ENCODE data around the gene KRT2. TPM values are rescaled to one million over a fixed set of nuclear protein-coding genes. Genes with fewer than 3 reads are reported as not detected.

The KRT2 gene
- total and polyA plus RNA-seq, 2 of the 8 experiments (the other 6 are each of a cell fraction or from before 2014, with no cell fraction given) = not detected

DNA sequence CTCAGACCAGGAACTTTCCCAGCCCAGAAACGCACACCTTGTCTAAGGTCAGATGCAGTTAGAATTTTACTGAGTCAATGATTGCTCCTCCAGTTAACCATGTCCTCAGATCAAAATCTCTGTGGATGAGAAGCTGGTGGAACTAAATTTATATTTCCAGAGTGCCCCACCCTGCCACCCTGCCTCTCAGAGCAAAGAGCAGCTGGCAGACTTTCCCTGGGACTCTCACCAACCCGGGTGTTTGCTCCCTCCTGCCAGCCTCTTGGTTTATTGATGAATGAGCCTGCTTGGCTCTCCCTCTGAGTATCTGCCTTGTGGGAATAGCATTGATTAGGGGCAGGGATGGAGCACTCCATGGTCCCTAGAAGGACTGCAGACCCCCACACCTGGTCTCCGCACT is 34.1 kb upstream of the KRT2 start:
- no peak overlapping the region for H3K56ac ChIP-seq (replicated peaks; ENCODE audit: insufficient read length, low read depth, low read length)
- no peak for DNase-seq (ENCODE audit: low read depth in 1 of 2, low spot score in 2 of 2)
- H2BK5ac ChIP-seq (ENCODE audit: low read depth, low read length) = no peak overlapping the region
- H4K5ac ChIP-seq (ENCODE audit: insufficient read length, low read depth, low read length) = no peak overlapping the region
- no peaks in the 10 kb centered on the region for H3K79me2 ChIP-seq (ENCODE audit: control insufficient read depth in 1 of 2, insufficient read depth in 2 of 2, low read length in 2 of 2)
- H3K14ac ChIP-seq (ENCODE audit: insufficient read length) = no peak overlapping the region
- H3K36me3 ChIP-seq (ENCODE audit: control insufficient read depth in 2 of 4, insufficient read depth in 4 of 4, low read length in 3 of 4) = no peaks in the 10 kb centered on the region
- no peak overlapping the region for H3K23ac ChIP-seq (ENCODE audit: insufficient read length)
- no peak overlapping the region for H3K27ac ChIP-seq (ENCODE audit: low read depth, low read length)
- H3K4me1 ChIP-seq (replicated peaks in 1 of 4; ENCODE audit: control insufficient read depth in 3 of 4, insufficient read depth in 4 of 4, low read length in 3 of 4) = peaks cover 0 to 7% (median 3%) of the 10 kb centered on the region in 4 experiments; a peak in 2 of 7 replicates
- no peak overlapping the region for H3K4me3 ChIP-seq (ENCODE audit: extremely low read depth in 1 of 4, insufficient read depth in 2 of 4, low read depth in 3 of 4, low read length in 4 of 4)
- H3K18ac ChIP-seq (ENCODE audit: extremely low read depth, low read length) = no peak overlapping the region
- H2BK12ac ChIP-seq (ENCODE audit: low read depth, low read length) = no peak overlapping the region
- H3K23me2 ChIP-seq (ENCODE audit: low read depth, low read length) = peaks cover 3% of the 10 kb centered on the region; the same call in 1 of the 2 replicates
- H2AFZ ChIP-seq (ENCODE audit: low read length) = no peak overlapping the region
- H3K4ac ChIP-seq (replicated peaks; ENCODE audit: insufficient read length, low read depth, low read length) = no peak overlapping the region
- no peaks in the 10 kb centered on the region; the same call in 1 of the 2 replicates for H3K79me1 ChIP-seq (ENCODE audit: low read depth, low read length)
- H4K91ac ChIP-seq (replicated peaks; ENCODE audit: insufficient read length, low read length) = no peak overlapping the region
- no peak for FAIRE-seq
- H2AK5ac ChIP-seq (ENCODE audit: low read depth, low read length) = no peak overlapping the region
- 83% methylated on average over 3 of the region's 3 CpGs; no CpG with 5 or more reads in 1 of the 2 experiments for WGBS, 2 experiments (ENCODE audit: extremely low coverage in 1 of 2, insufficient coverage in 1 of 2, insufficient read length in 1 of 2, insufficient replicate concordance in 2 of 2, low coverage in 1 of 2, low lambda C conversion rate in 2 of 2, missing lambda C conversion rate in 1 of 2)
- no peaks in the 10 kb centered on the region for H3K9me3 ChIP-seq (ENCODE audit: insufficient read depth in 2 of 2, low read depth in 1 of 2, low read length in 1 of 2)
- no peak overlapping the region for H2BK120ac ChIP-seq (replicated peaks; ENCODE audit: low read depth, low read length)
- no peak overlapping the region for H2BK15ac ChIP-seq (ENCODE audit: low read length)
- no peaks in the 10 kb centered on the region for H4K20me1 ChIP-seq (replicated peaks in 1 of 2; ENCODE audit: control insufficient read depth in 1 of 2, insufficient read depth in 2 of 2, low read length in 2 of 2)
- POLR2A ChIA-PET (ENCODE audit: partially characterized antibody) = no interaction called here
- no peak overlapping the region for H3K4me2 ChIP-seq (ENCODE audit: insufficient read depth in 1 of 2, low read depth in 2 of 2, low read length in 2 of 2)
- H3K9ac ChIP-seq (replicated peaks in 1 of 4; ENCODE audit: extremely low read depth in 1 of 4, low read depth in 3 of 4, low read length in 3 of 4) = no peak overlapping the region
- H4K8ac ChIP-seq (ENCODE audit: extremely low read depth, insufficient read depth, low read length) = no peak overlapping the region
- CTCF ChIA-PET (ENCODE audit: partially characterized antibody) = interaction anchor here (0.6 to 2.1 kb wide), 9 partner anchors 19 to 464 kb away, joined by 3 to 5 read pairs (median 3); no protein-coding TSS in a partner anchor
- peaks cover 0 to 12% (median 10%) of the 10 kb centered on the region in 4 experiments; a peak in 5 of 7 replicates for H3K27me3 ChIP-seq (replicated peaks in 1 of 4; ENCODE audit: control insufficient read depth in 3 of 4, extremely low read depth in 1 of 4, insufficient read depth in 3 of 4, low read length in 3 of 4)
- no peak overlapping the region for H2BK20ac ChIP-seq (ENCODE audit: low read length)
- TF ChIP-seq SIX5 (IDR thresholded peaks at IDR 0.05; ENCODE audit: low read depth, low read length) = no peak
- no peak for TF ChIP-seq CHD1 (IDR thresholded peaks at IDR 0.05; ENCODE audit: low read depth, low read length)
- TF ChIP-seq, protein P1, sequence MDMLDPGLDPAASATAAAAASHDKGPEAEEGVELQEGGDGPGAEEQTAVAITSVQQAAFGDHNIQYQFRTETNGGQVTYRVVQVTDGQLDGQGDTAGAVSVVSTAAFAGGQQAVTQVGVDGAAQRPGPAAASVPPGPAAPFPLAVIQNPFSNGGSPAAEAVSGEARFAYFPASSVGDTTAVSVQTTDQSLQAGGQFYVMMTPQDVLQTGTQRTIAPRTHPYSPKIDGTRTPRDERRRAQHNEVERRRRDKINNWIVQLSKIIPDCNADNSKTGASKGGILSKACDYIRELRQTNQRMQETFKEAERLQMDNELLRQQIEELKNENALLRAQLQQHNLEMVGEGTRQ (IDR thresholded peaks at IDR 0.05; ENCODE audit: low read length) = no peak
- TF ChIP-seq TAF1 (IDR thresholded peaks at IDR 0.05; ENCODE audit: low read depth, low read length) = no peak
- TF ChIP-seq BRCA1 (IDR thresholded peaks at IDR 0.05; ENCODE audit: low read depth, low read length) = no peak
- TF ChIP-seq SP4 (IDR thresholded peaks at IDR 0.05; ENCODE audit: low read length) = no peak
- no peak for TF ChIP-seq CTBP2 (IDR thresholded peaks at IDR 0.05; ENCODE audit: borderline replicate concordance, insufficient read depth, insufficient read length, low read length)
- TF ChIP-seq SP2 (IDR thresholded peaks at IDR 0.05; ENCODE audit: low read length) = no peak
- TF ChIP-seq TAF7 (optimal IDR thresholded peaks at IDR 0.05; ENCODE audit: borderline replicate concordance, low read depth, low read length) = no peak
- no peak for TF ChIP-seq RFX5 (IDR thresholded peaks at IDR 0.05; ENCODE audit: borderline replicate concordance, low read depth, low read length)
- no peak for TF ChIP-seq RXRA (IDR thresholded peaks at IDR 0.05; ENCODE audit: insufficient read depth, low read depth, low read length)
- TF ChIP-seq FOSL1 (IDR thresholded peaks at IDR 0.05; ENCODE audit: insufficient read depth, low read depth, low read length) = no peak
- TF ChIP-seq EZH2 (IDR thresholded peaks at IDR 0.05; ENCODE audit: low read depth, low read length, severe bottlenecking) = no peak
- no peak for TF ChIP-seq CHD2 (IDR thresholded peaks at IDR 0.05; ENCODE audit: low read length)
